Effector memory CD4-positive, alpha-beta T cell (primary cell): ENCODE data around the gene RNF181.

Source experiments
- DNase-seq, 3 donors: peaks; one replicate each; pipeline ENCODE4 v3.0.0-alpha.2; 2020
- H3K27ac ChIP-seq: 2 replicates; pipeline ENCODE4 v1.7.0; 2013; ENCODE audit warnings: mild to moderate bottlenecking, low read length, moderate library complexity; ENCODE audit not compliant: insufficient read depth, poor library complexity, severe bottlenecking
- H3K27me3 ChIP-seq: replicated peaks from 2 replicates; pipeline ENCODE4 v1.7.0; 2013; ENCODE audit warnings: mild to moderate bottlenecking, low read length; ENCODE audit not compliant: insufficient read depth, control insufficient read depth, poor library complexity, severe bottlenecking
- H3K36me3 ChIP-seq: 2 replicates; pipeline ENCODE4 v1.7.0; 2013; ENCODE audit warnings: mild to moderate bottlenecking, low read length, moderate library complexity; ENCODE audit not compliant: control insufficient read depth, insufficient read depth
- H3K4me1 ChIP-seq: 2 replicates; pipeline ENCODE4 v1.7.0; 2013; ENCODE audit warnings: low read length, mild to moderate bottlenecking; ENCODE audit not compliant: control insufficient read depth, insufficient read depth, poor library complexity, severe bottlenecking
- H3K4me3 ChIP-seq: 2 replicates; pipeline ENCODE4 v1.7.0; 2013; ENCODE audit warnings: low read length, low read depth, mild to moderate bottlenecking; ENCODE audit not compliant: insufficient read depth, poor library complexity, severe bottlenecking
- H3K9me3 ChIP-seq: 2 replicates; pipeline ENCODE4 v1.7.0; 2013; ENCODE audit warnings: mild to moderate bottlenecking, low read length, moderate library complexity; ENCODE audit not compliant: control insufficient read depth

RNF181 gene

GRCh38 chr2:85635636-85636035 is 40.1 kb downstream of the RNF181 start:
- H3K27ac ChIP-seq: no peak overlapping the region
- peaks cover 72% of the 10 kb centered on the region for H3K36me3 ChIP-seq
- no peaks in the 10 kb centered on the region for H3K9me3 ChIP-seq
- no peak overlapping the region for H3K4me3 ChIP-seq
- H3K4me1 ChIP-seq: no peaks in the 10 kb centered on the region
- no peak for DNase-seq
- H3K27me3 ChIP-seq: no peaks in the 10 kb centered on the region

- DNase-seq: no peak
- Histone ChIP-seq H3K4me3 (no peak overlapping the region), H3K27ac (no peak overlapping the region), H3K4me1 (no peaks in the 10 kb centered on the region), H3K27me3 (no peaks in the 10 kb centered on the region), H3K36me3 (peaks cover 82% of the 10 kb centered on the region), H3K9me3 (no peaks in the 10 kb centered on the region)
Measured at GRCh38 chr2:85642725-85643124, 47.2 kb downstream of the RNF181 start.

- Histone ChIP-seq H3K36me3 (peaks cover 89% of the 10 kb centered on the region), H3K4me3 (no peak overlapping the region), H3K27me3 (no peaks in the 10 kb centered on the region), H3K4me1 (no peaks in the 10 kb centered on the region), H3K27ac (no peak overlapping the region), H3K9me3 (no peaks in the 10 kb centered on the region)
- DNase-seq: no peak
Measured at GRCh38 chr2:85644909-85645308, 49.4 kb downstream of the RNF181 start.

- Histone ChIP-seq H3K4me1 (no peaks in the 10 kb centered on the region), H3K9me3 (no peaks in the 10 kb centered on the region), H3K36me3 (peaks cover 79% of the 10 kb centered on the region), H3K27ac (no peak overlapping the region), H3K27me3 (no peaks in the 10 kb centered on the region), H3K4me3 (no peak overlapping the region)
- no peak for DNase-seq
Measured at GRCh38 chr2:85646166-85646565, 50.6 kb downstream of the RNF181 start.
